Measurements from ENCODE around the gene FRS2. TPM values are rescaled to one million over a fixed set of nuclear protein-coding genes. Genes with fewer than 3 reads are reported as not detected.

The FRS2 gene
- total RNA-seq, 4 donors from 2014 or later: 16.7 to 48.6 (median 25.3) TPM

DNA sequence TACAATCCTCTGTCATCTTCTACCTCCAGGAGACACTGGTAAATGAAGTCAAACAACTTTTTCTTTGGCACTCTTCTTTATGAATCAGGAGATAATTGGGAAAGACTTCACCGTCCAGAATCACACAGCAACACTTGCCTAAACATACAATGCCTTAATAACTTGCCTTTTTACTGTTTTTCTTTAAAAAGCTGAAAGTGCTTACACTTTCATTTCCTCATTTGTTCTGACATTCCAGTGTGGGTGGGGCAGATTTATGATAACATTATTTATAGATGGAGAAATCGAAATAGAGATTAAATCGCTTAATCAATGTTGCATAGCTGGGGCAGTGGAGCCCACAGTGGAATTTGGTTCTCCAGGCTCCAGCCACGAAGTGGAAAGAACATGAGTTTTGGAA, 2.8 kb upstream of the FRS2 start:
- Histone ChIP-seq H3K27ac (no peak overlapping the region), H3K27me3 (no peaks in the 10 kb centered on the region), H3K36me3 (no peaks in the 10 kb centered on the region), H3K4me1 (peaks cover 9 to 19% (median 13%) of the 10 kb centered on the region in 4 donors), H3K4me3 (no peak overlapping the region), H3K9me3 (no peaks in the 10 kb centered on the region)
- DNase-seq: no peak
- intact Hi-C loops (cut with DNase I; ENCODE audit: low total_unique reads): no loop called here
- 49 to 52% methylated on average over 3 to 4 of the region's 4 CpGs for WGBS, 2 donors (ENCODE audit: low coverage in 1 of 2)
- TF ChIP-seq POLR2A (IDR thresholded peaks at IDR 0.05): no peak
- no peak for TF ChIP-seq EP300 (IDR thresholded peaks at IDR 0.05; ENCODE audit: low read depth)
- TF ChIP-seq, protein P1, sequence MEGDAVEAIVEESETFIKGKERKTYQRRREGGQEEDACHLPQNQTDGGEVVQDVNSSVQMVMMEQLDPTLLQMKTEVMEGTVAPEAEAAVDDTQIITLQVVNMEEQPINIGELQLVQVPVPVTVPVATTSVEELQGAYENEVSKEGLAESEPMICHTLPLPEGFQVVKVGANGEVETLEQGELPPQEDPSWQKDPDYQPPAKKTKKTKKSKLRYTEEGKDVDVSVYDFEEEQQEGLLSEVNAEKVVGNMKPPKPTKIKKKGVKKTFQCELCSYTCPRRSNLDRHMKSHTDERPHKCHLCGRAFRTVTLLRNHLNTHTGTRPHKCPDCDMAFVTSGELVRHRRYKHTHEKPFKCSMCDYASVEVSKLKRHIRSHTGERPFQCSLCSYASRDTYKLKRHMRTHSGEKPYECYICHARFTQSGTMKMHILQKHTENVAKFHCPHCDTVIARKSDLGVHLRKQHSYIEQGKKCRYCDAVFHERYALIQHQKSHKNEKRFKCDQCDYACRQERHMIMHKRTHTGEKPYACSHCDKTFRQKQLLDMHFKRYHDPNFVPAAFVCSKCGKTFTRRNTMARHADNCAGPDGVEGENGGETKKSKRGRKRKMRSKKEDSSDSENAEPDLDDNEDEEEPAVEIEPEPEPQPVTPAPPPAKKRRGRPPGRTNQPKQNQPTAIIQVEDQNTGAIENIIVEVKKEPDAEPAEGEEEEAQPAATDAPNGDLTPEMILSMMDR (IDR thresholded peaks at IDR 0.05): no peak
- no peak for TF ChIP-seq POLR2AphosphoS5 (IDR thresholded peaks at IDR 0.05)
- in situ Hi-C loops (cut with MboI; ENCODE audit: low pct_ligation_motif_present in 1 of 4, low pct_unique_long_range_greater_than_20kb in 1 of 4, low sequenced_read_pairs in 3 of 4): no loop called here

DNA sequence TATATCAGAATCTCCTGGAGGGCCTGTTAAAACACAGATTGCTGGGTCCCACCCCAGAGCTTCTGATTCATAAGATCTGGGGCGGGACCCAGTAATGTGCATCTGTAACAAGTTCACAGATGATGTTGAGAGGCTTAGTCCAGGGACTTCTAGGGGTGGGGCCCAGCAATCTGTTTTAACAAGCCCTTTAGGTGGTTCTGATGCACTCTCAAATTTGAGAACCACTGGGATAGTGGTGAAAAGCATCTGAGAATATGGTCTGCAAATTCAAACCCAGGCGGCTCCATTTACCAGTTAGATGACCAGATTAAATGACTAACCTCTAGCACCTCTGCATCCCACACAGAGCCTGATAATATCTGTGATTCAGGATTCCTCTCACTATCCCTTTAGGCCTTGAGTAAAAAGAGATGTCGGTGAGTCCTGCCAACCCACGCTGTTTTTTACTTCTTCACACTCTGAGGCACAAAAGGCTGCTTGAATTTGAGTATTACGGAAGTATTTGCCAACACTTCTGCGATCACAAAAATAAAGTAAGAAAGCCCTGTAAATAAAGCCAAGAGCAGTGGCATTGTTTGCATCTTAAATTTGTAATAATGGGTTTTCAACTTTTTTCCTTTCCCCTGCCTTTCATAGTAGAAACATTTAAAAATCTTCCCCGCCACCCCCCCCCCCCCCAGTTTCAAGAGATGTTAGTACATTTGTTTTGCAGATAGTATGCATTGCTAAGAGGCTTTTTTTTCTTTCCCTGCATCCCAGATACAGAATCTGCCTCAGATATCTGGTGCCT, 1.8 kb upstream of the FRS2 start:
- no peak overlapping the region for H3K4me3 ChIP-seq
- H3K27ac ChIP-seq: no peak overlapping the region
- intact Hi-C loops (cut with DNase I; ENCODE audit: low total_unique reads) (no loop called here), in situ Hi-C loops (cut with MboI; ENCODE audit: low pct_ligation_motif_present in 1 of 4, low pct_unique_long_range_greater_than_20kb in 1 of 4, low sequenced_read_pairs in 3 of 4) (no loop called here)
- WGBS, 2 donors (ENCODE audit: low coverage in 1 of 2): 83 to 93% methylated on average over 5 to 7 of the region's 7 CpGs
- H3K27me3 ChIP-seq: no peaks in the 10 kb centered on the region
- DNase-seq: no peak
- no peaks in the 10 kb centered on the region for H3K9me3 ChIP-seq
- TF ChIP-seq POLR2AphosphoS5 (IDR thresholded peaks at IDR 0.05) (no peak), POLR2A (IDR thresholded peaks at IDR 0.05) (no peak), EP300 (IDR thresholded peaks at IDR 0.05; ENCODE audit: low read depth) (no peak)
- TF ChIP-seq, protein P1 (IDR thresholded peaks at IDR 0.05): no peak
- H3K4me1 ChIP-seq: peaks cover 9 to 30% (median 19%) of the 10 kb centered on the region in 4 donors
- H3K36me3 ChIP-seq: no peaks in the 10 kb centered on the region

DNA sequence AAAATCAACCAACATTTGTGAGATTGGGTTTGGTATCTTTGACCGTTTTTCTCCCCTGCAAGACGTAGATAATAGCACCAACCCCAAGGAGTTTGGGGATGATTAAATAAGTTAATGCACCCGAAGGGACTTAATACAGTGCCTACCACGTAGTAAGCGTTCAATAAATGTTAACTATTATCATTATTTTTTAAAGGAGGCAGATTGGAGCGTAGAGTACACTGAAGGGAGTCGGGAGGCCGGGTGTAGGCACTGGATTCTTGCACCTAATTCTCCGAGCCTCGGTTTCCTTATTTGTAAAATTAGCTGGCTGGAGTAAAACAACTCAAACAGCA, 367 bp upstream of the FRS2 start:
- Histone ChIP-seq H3K27ac (peak overlapping the region; percentile 92 to 96 (median 93)), H3K4me3 (peak overlapping the region; percentile 95 to 99 (median 96)), H3K4me1 (peaks cover 13 to 42% (median 23%) of the 10 kb centered on the region in 4 donors), H3K9me3 (no peaks in the 10 kb centered on the region), H3K36me3 (no peaks in the 10 kb centered on the region), H3K27me3 (no peaks in the 10 kb centered on the region)
- in situ Hi-C loops (cut with MboI; ENCODE audit: low pct_ligation_motif_present in 1 of 4, low pct_unique_long_range_greater_than_20kb in 1 of 4, low sequenced_read_pairs in 3 of 4) (no loop called here), intact Hi-C loops (cut with DNase I; ENCODE audit: low total_unique reads) (no loop called here)
- 13 to 16% methylated on average over 3 to 10 of the region's 10 CpGs for WGBS, 2 donors (ENCODE audit: low coverage in 1 of 2)
- TF ChIP-seq, protein P1 (IDR thresholded peaks at IDR 0.05): no peak
- TF ChIP-seq POLR2AphosphoS5 (IDR thresholded peaks at IDR 0.05): no peak
- no peak for TF ChIP-seq POLR2A (IDR thresholded peaks at IDR 0.05)
- no peak for TF ChIP-seq EP300 (IDR thresholded peaks at IDR 0.05; ENCODE audit: low read depth)
- no peak for DNase-seq

DNA sequence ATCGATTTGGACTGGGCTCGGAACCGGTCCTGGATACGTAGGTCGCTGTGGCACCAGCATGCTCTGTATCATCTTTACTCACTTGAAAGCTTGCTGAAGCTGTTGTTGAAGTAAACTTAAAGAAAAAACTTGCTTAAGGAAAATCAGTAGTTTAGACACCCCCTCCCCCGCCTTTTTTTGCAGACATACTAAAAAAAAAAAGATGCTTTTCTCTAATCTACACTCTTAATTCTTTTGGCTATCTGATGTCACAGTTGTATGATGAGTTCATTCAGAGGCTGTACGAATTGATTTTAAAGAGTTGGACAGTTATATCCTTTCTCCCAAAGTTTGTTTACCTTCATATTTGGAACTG, 865 bp downstream of the FRS2 start:
- WGBS, 2 donors (ENCODE audit: low coverage in 1 of 2): 0 to 25% methylated on average over 1 to 7 of the region's 7 CpGs
- no peaks in the 10 kb centered on the region for H3K27me3 ChIP-seq
- H3K4me3 ChIP-seq: peak overlapping the region; percentile 95 to 99 (median 96)
- intact Hi-C loops (cut with DNase I; ENCODE audit: low total_unique reads) (no loop called here), in situ Hi-C loops (cut with MboI; ENCODE audit: low pct_ligation_motif_present in 1 of 4, low pct_unique_long_range_greater_than_20kb in 1 of 4, low sequenced_read_pairs in 3 of 4) (no loop called here)
- H3K36me3 ChIP-seq: no peaks in the 10 kb centered on the region
- TF ChIP-seq, protein P1 (IDR thresholded peaks at IDR 0.05): no peak
- TF ChIP-seq POLR2A (IDR thresholded peaks at IDR 0.05): no peak
- no peak for TF ChIP-seq POLR2AphosphoS5 (IDR thresholded peaks at IDR 0.05)
- no peak for TF ChIP-seq EP300 (IDR thresholded peaks at IDR 0.05; ENCODE audit: low read depth)
- peaks cover 16 to 51% (median 28%) of the 10 kb centered on the region in 4 donors for H3K4me1 ChIP-seq
- no peak for DNase-seq
- H3K9me3 ChIP-seq: no peaks in the 10 kb centered on the region
- peak overlapping the region; percentile 92 to 96 (median 93) for H3K27ac ChIP-seq
